ENCODE measurements around the gene MYO18A.

Gene MYO18A

GRCh38 chr17:29036584-29036983 lies 143.6 kb downstream of the MYO18A start:
- DNase-seq (ENCODE audit: low read depth in 2 of 2): no peak

GRCh38 chr17:29034510-29034909 lies 145.7 kb downstream of the MYO18A start:
- DNase-seq (ENCODE audit: low read depth in 2 of 2): no peak

- no peak for DNase-seq (ENCODE audit: low read depth in 2 of 2)
These were observed 147.4 kb downstream of the MYO18A start for GRCh38 chr17:29032857-29033197.

- no peak for DNase-seq (ENCODE audit: low read depth in 2 of 2)
These were observed 148.0 kb downstream of the MYO18A start for GRCh38 chr17:29032013-29032856.

GRCh38 chr17:29031488-29031887 lies 148.7 kb downstream of the MYO18A start:
- DNase-seq (ENCODE audit: low read depth in 2 of 2): no peak

GRCh38 chr17:29024316-29024952 lies 155.8 kb downstream of the MYO18A start:
- DNase-seq (ENCODE audit: low read depth in 2 of 2): no peak

- DNase-seq (ENCODE audit: low read depth in 2 of 2): no peak
These were observed 158.1 kb downstream of the MYO18A start for GRCh38 chr17:29022074-29022473.

GRCh38 chr17:29021226-29021625 lies 159.0 kb downstream of the MYO18A start:
- DNase-seq (ENCODE audit: low read depth in 2 of 2): no peak
